Bronchial epithelial cell (primary cell): ENCODE data around the gene RBM33. TPM values are rescaled to one million over a fixed set of nuclear protein-coding genes. Genes with fewer than 3 reads are reported as not detected.

Source experiments
- DNase-seq: peaks from one replicate; pipeline ENCODE4 v3.0.0-alpha.2; 2010; ENCODE audit warnings: low read depth
- FAIRE-seq: peaks from 2 replicates; lab custom pipeline; 2011; peaks lifted over from hg19 to GRCh38; lab: Jason Lieb, UNC
- H3K27me3 ChIP-seq: 2 replicates; pipeline ENCODE4 v1.5.1; 2011; ENCODE audit warnings: low read length; ENCODE audit not compliant: control insufficient read depth, insufficient read depth
- H3K36me3 ChIP-seq: 2 replicates; pipeline ENCODE4 v1.5.1; 2011; ENCODE audit warnings: low read length; ENCODE audit not compliant: control insufficient read depth, insufficient read depth
- H3K4me3 ChIP-seq: 2 replicates; pipeline ENCODE4 v1.5.1; 2011; ENCODE audit warnings: mild to moderate bottlenecking, low read depth, low read length, control low read depth
- total RNA-seq: library from RNA; depleted of rRNA; stranded (reverse); fragments of >200 nt; gene quantifications from 2 replicates; pipeline ENCODE4 v1.2.1, GENCODE V29; 2014
- TF ChIP-seq, protein P1 (sequence below): IDR thresholded peaks from 2 replicates; pipeline ENCODE4 v1.5.1; 2011; ENCODE audit warnings: mild to moderate bottlenecking, moderate library complexity, low read length, control low read depth, inconsistent platforms; ENCODE audit not compliant: insufficient read depth, severe bottlenecking

Gene RBM33
- total RNA-seq, 1 donor from 2014 or later: 17.1 TPM

DNA sequence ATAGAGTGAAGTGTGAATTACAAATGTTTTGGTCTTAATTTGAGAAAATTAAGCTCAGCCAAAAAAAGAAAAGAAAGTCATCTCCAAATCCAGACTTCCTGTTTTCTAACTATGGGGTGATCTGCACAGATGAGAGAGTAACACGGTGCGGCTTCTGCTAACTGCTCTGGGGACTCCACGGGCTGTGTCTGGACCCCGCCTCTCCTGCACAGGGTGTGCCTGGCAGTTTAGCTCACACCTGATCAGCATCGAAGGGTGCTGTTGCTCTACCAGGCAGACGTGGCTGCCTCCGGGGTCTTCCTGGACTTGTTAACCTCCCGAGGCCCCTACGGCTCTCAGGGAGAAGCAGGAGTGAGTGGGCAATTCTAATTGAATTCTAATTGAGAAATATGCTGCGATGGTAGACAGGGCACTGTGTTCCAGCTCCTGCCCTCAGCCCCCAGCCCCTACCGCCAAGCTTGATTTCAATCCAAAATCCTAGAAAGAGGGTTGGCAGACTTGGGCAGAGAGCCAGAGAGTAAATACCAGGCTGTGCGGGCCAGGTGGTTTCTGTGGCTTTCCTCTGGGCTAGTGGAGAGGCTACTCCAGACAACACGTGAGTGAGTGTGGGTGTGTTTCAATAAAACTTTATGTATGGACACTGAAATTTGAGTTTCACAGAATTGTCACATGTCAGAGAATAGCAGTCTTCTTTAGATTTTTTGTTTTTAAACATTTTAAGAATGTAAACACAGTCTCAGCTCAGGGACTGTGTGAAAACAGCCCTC lies 154.4 kb downstream of the RBM33 start:
- H3K4me3 ChIP-seq: no peak overlapping the region
- no peak for FAIRE-seq
- H3K27me3 ChIP-seq: no peaks in the 10 kb centered on the region
- H3K36me3 ChIP-seq: no peaks in the 10 kb centered on the region
- TF ChIP-seq, protein P1, sequence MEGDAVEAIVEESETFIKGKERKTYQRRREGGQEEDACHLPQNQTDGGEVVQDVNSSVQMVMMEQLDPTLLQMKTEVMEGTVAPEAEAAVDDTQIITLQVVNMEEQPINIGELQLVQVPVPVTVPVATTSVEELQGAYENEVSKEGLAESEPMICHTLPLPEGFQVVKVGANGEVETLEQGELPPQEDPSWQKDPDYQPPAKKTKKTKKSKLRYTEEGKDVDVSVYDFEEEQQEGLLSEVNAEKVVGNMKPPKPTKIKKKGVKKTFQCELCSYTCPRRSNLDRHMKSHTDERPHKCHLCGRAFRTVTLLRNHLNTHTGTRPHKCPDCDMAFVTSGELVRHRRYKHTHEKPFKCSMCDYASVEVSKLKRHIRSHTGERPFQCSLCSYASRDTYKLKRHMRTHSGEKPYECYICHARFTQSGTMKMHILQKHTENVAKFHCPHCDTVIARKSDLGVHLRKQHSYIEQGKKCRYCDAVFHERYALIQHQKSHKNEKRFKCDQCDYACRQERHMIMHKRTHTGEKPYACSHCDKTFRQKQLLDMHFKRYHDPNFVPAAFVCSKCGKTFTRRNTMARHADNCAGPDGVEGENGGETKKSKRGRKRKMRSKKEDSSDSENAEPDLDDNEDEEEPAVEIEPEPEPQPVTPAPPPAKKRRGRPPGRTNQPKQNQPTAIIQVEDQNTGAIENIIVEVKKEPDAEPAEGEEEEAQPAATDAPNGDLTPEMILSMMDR: no peak
- no peak for DNase-seq

DNA sequence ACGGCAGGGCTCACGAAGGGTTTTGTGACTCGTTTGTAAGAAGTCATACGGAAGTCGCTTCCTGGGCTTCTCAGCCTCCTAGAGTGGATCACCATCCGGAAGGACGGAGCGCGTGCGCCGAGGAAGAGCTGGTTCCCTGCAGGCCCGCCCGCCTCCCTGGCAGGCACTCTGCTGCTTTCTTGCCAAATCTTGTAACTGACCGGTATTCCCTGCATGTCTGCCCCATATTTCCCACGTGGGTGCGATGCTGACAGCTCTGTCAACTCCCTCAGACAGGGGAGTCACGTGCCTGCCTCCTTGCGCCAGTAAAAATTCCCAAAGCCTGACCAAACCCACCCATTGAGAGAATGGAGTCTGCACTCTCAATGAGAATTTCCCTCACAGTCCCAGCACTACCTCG lies 155.1 kb downstream of the RBM33 start:
- TF ChIP-seq, protein P1: no peak
- no peak for FAIRE-seq
- Histone ChIP-seq H3K36me3 (no peaks in the 10 kb centered on the region), H3K4me3 (no peak overlapping the region), H3K27me3 (no peaks in the 10 kb centered on the region)
- no peak for DNase-seq

DNA sequence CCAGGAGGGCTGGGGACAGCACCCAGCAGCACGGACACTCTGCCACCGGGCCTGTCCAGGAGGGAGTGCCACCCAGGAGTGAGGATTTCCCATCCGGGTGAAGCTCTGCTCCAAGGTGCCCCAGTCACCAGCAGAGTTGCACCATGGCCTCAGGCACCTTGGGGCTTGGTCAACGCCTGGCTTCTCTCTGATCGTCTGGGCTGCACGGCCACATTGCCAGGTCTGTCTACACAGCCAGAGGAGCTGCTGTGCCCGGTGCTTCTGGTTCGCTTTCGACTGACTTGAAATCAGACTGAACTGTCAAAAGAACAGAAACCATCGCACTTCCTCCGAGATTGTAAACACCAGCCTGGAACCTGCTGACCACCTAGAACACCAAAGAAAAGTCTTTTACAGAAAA lies 155.8 kb downstream of the RBM33 start:
- Histone ChIP-seq H3K36me3 (no peaks in the 10 kb centered on the region), H3K27me3 (no peaks in the 10 kb centered on the region), H3K4me3 (no peak overlapping the region)
- TF ChIP-seq, protein P1: no peak
- DNase-seq (no peak), FAIRE-seq (no peak)

DNA sequence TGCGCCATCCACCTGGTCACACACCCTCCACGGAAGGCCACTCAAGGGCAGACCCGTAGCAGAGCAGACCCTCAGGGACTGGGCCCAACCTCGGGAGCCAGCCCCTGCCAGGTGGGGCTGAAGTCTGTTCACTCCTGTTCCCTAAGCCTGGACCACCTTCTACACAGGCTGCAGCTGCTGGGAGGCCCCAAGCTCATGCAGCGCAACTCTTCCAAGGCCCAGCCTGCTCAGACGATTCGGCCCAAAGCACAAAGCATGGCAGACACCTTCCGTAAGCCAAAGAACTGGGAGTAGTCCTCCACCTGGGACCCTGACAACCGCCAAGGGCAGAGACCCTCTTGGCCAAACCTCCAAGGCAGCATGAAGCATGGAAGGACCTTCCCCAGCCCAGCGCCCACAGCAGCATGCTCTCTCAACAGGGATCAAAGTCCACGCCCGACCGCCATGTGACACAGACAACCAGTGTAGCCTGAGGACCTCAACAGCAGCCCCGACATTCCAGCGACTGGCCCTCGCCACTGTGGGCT lies 156.3 kb downstream of the RBM33 start:
- DNase-seq (no peak), FAIRE-seq (no peak)
- TF ChIP-seq, protein P1: no peak
- H3K4me3 ChIP-seq: no peak overlapping the region
- no peaks in the 10 kb centered on the region for H3K27me3 ChIP-seq
- no peaks in the 10 kb centered on the region for H3K36me3 ChIP-seq

DNA sequence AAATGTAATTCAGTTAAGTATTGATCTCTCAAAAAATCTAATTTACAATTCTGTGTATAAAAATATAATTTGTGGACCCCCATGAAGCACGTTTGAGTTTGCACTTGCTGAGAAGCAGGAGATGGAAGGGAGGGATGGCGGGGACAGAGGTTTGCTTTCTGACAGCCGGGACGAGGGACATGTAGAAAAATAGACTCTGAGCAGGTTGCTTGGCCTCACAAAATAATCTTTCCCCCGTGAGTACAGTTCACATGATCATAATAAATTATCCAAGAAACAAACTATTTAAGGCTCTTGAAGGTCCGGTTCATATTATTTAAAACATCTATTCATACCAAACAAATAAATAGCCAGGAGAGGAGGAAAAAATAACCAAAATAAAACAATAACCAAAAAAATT lies 157.8 kb downstream of the RBM33 start:
- no peaks in the 10 kb centered on the region for H3K36me3 ChIP-seq
- TF ChIP-seq, protein P1: no peak
- no peak for FAIRE-seq
- no peak for DNase-seq
- no peak overlapping the region for H3K4me3 ChIP-seq
- no peaks in the 10 kb centered on the region for H3K27me3 ChIP-seq
